Endothelial cell of umbilical vein (primary cell): Measurements from ENCODE around the gene KRT15.

Experiments used
- EZH2 ChIP-seq: IDR thresholded peaks from 2 replicates; pipeline ENCODE4 v1.6.1; 2012; ENCODE audit warnings: borderline replicate concordance, low read depth, mild to moderate bottlenecking, moderate library complexity, low read length, inconsistent platforms; ENCODE audit not compliant: severe bottlenecking
- MYC ChIP-seq: IDR thresholded peaks from one replicate; pipeline ENCODE4 v1.6.1; 2011; ENCODE audit warnings: mild to moderate bottlenecking, low read depth, low read length
- POLR2A ChIP-seq: IDR thresholded peaks from 2 replicates; pipeline ENCODE4 v1.6.1; 2012; ENCODE audit warnings: low read depth, mild to moderate bottlenecking, control low read depth, low read length
- TF ChIP-seq, protein P1 (sequence below), 2 donors: IDR thresholded peaks; 1 replicate in 1 of 2; 2 replicates in 1 of 2; pipeline ENCODE4 v1.5.1; 2011; ENCODE audit warnings: low read length in 2 of 2, mild to moderate bottlenecking in 2 of 2, moderate library complexity in 2 of 2, control low read depth in 1 of 2, inconsistent platforms in 1 of 2, low read depth in 1 of 2; ENCODE audit not compliant: insufficient read depth in 1 of 2; ENCODE audit errors: extremely low read depth in 1 of 2
- TF ChIP-seq, protein P2 (sequence below): IDR thresholded peaks from 2 replicates; pipeline ENCODE4 v1.6.1; 2011; ENCODE audit not compliant: insufficient read depth, insufficient read length

DNA sequence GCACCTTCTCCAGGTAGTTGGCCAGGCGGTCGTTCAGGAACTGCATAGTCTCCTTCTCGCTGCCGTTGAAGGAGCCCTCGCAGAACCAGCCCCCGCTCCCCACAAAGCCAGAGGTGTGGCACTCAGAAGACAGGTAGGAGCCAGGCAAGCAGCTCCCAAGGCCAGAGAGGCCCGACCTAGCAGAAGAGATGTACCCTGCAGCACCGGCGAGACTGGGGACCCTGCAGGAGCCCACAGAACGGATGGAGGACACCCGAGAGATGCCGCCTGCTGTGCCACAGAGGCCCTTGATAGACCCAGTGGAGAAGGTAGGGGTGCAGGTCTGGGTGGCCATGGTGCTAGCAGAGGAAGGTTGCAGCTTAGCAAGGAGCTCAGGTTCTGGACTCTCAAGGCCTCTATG lies 29.2 kb downstream of the KRT15 start, which contains the start of gene KRT36:
- TF ChIP-seq POLR2A = no peak
- TF ChIP-seq MYC = no peak
- TF ChIP-seq, protein P1, sequence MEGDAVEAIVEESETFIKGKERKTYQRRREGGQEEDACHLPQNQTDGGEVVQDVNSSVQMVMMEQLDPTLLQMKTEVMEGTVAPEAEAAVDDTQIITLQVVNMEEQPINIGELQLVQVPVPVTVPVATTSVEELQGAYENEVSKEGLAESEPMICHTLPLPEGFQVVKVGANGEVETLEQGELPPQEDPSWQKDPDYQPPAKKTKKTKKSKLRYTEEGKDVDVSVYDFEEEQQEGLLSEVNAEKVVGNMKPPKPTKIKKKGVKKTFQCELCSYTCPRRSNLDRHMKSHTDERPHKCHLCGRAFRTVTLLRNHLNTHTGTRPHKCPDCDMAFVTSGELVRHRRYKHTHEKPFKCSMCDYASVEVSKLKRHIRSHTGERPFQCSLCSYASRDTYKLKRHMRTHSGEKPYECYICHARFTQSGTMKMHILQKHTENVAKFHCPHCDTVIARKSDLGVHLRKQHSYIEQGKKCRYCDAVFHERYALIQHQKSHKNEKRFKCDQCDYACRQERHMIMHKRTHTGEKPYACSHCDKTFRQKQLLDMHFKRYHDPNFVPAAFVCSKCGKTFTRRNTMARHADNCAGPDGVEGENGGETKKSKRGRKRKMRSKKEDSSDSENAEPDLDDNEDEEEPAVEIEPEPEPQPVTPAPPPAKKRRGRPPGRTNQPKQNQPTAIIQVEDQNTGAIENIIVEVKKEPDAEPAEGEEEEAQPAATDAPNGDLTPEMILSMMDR (IDR thresholded peaks at IDR 0.05; ENCODE audit: extremely low read depth in 1 of 2, insufficient read depth in 1 of 2, low read depth in 1 of 2, low read length in 2 of 2) = no peak
- TF ChIP-seq, protein P2, sequence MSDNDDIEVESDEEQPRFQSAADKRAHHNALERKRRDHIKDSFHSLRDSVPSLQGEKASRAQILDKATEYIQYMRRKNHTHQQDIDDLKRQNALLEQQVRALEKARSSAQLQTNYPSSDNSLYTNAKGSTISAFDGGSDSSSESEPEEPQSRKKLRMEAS = no peak
- no peak for TF ChIP-seq EZH2
